Activated T-cell treated with anti-CD3 and anti-CD28 coated beads for 48 hours (primary cell): ENCODE measurements around the gene THAP9.

Experiments used
- DNase-seq: peaks from one replicate; pipeline ENCODE4 v3.0.0-alpha.2; 2020; ENCODE audit warnings: low read depth

Gene THAP9

GRCh38 chr4:82957045-82957444 lies 56.5 kb downstream of the THAP9 start:
- DNase-seq = no peak

GRCh38 chr4:82965763-82966162 lies 65.2 kb downstream of the THAP9 start:
- no peak for DNase-seq

GRCh38 chr4:82968972-82969371 lies 68.4 kb downstream of the THAP9 start:
- DNase-seq = no peak

- no peak for DNase-seq
Measured at GRCh38 chr4:82969414-82969813, 68.9 kb downstream of the THAP9 start.
